ENCODE data around the gene XK. TPM values are rescaled to one million over a fixed set of nuclear protein-coding genes. Genes with fewer than 3 reads are reported as not detected.

XK gene
- total and polyA plus RNA-seq, 9 of the 15 experiments (the other 6 are each of a cell fraction or from before 2014, with no cell fraction given) = 4.0 to 21.6 (median 11.6) TPM

- POLR2A ChIA-PET = interaction anchor here (0.9 kb wide), 1 partner anchor 726 kb away, joined by 3 read pairs; no protein-coding TSS in a partner anchor
- no TSS peak for BruUV-seq (replicated peaks)
- no peak overlapping the region for H3K9ac ChIP-seq (ENCODE audit: insufficient read depth in 1 of 2, low read depth in 2 of 2, low read length in 2 of 2)
- ATAC-seq (no peak), FAIRE-seq (no peak), DNase-seq (ENCODE audit: extremely low read depth in 1 of 4, low spot score in 3 of 4) (no peak)
- intact Hi-C loops (cut with micrococcal nuclease) (no loop called here), in situ Hi-C loops (cut with MboI) (no loop called here)
- H3K9me3 ChIP-seq (replicated peaks; ENCODE audit: control insufficient read depth, insufficient read depth, low read depth, low read length) = no peaks in the 10 kb centered on the region
- CTCF ChIA-PET (ENCODE audit: low intra/inter-chr PET ratio) = no interaction called here
- H4K20me1 ChIP-seq (replicated peaks; ENCODE audit: control insufficient read depth, insufficient read depth, low read length) = no peaks in the 10 kb centered on the region
- H2AFZ ChIP-seq (ENCODE audit: low read depth, low read length) = no peak overlapping the region
- no peaks in the 10 kb centered on the region for H3K36me3 ChIP-seq (ENCODE audit: control insufficient read depth, insufficient read depth, low read length)
- WGBS (ENCODE audit: insufficient coverage, low coverage, missing lambda C conversion rate) = 70% methylated on average over 1 of the region's 1 CpG
- peaks cover 4 to 6% of the 10 kb centered on the region in 2 experiments; a peak in 3 of 5 replicates for H3K4me1 ChIP-seq (replicated peaks in 1 of 2; ENCODE audit: control insufficient read depth in 2 of 2, insufficient read depth in 2 of 2, low read length in 2 of 2)
- no peaks in the 10 kb centered on the region for H3K79me2 ChIP-seq (ENCODE audit: control insufficient read depth, insufficient read depth, low read length)
- no peak overlapping the region for H3K4me3 ChIP-seq
- H3K27ac ChIP-seq (ENCODE audit: extremely low read depth, low read depth, low read length) = no peak overlapping the region
- H3K4me2 ChIP-seq (ENCODE audit: insufficient read depth, low read length) = no peak overlapping the region
- TF ChIP-seq, protein P1, sequence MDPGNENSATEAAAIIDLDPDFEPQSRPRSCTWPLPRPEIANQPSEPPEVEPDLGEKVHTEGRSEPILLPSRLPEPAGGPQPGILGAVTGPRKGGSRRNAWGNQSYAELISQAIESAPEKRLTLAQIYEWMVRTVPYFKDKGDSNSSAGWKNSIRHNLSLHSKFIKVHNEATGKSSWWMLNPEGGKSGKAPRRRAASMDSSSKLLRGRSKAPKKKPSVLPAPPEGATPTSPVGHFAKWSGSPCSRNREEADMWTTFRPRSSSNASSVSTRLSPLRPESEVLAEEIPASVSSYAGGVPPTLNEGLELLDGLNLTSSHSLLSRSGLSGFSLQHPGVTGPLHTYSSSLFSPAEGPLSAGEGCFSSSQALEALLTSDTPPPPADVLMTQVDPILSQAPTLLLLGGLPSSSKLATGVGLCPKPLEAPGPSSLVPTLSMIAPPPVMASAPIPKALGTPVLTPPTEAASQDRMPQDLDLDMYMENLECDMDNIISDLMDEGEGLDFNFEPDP (CRISPR knock-in tag; IDR thresholded peaks at IDR 0.05) = no peak
- TF ChIP-seq THRA (IDR thresholded peaks at IDR 0.05) (no peak), PCBP1 (IDR thresholded peaks at IDR 0.05; ENCODE audit: low read depth, low read length, poor library complexity, severe bottlenecking) (no peak)
- H3K9me1 ChIP-seq (ENCODE audit: control insufficient read depth, insufficient read depth, low read length) = no peaks in the 10 kb centered on the region
- H3K27me3 ChIP-seq (ENCODE audit: control insufficient read depth in 2 of 2, insufficient read depth in 2 of 2, low read length in 2 of 2) = no peaks in the 10 kb centered on the region
Observed at GRCh38 chrX:37759351-37759750, 73.8 kb downstream of the XK start.

All from K562 (cell line).